GM21515 (cell line): ENCODE results near the gene CLRN3.

ENCODE experiments used
- ATAC-seq: cut with Tn5 transposase; IDR thresholded peaks from one replicate; pipeline ENCODE4 v1.9.1; 2021; ENCODE audit not compliant: unreplicated experiment

CLRN3 gene

DNA sequence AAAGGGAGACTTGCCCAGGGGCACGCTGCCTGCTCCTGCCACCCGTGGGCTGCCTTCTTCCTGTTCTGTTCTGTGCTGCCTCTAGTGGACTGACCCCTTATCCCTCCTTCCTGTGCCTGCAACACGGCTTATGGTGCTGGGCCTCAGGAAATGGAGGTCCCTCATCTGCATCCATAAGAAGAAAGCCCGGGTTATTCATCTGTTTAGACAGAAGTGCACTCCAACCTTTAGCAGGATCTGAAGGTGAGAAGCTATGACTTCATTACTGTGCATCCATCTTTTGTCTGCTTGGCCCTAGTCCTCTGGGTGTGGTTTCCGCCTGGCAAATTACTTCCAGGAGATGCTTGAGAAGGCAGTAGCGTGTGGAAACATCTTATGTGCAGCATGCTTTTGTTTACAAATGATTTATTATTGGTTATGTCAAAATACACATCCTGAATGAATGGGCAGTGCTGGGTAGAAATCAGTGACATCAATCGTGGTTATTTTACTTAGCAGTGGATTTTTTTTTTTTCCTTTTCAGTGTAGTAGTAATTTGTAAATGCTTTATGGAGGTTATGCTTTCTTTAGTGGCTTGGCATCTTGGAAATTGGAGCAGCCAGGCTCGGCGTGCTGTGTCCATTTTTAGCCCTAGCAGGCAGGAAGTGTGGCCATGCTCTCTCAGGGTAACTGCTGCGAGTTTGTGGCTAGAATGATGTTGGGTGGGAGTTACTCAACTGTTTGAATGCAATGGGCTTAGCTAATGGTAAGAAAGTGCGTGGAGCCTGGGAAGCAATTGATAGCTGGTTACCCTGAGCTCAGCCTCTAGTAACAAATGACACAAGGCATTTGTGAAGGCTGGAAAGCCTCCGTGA lies 26.9 kb upstream of the CLRN3 start:
- ATAC-seq, result no peak

DNA sequence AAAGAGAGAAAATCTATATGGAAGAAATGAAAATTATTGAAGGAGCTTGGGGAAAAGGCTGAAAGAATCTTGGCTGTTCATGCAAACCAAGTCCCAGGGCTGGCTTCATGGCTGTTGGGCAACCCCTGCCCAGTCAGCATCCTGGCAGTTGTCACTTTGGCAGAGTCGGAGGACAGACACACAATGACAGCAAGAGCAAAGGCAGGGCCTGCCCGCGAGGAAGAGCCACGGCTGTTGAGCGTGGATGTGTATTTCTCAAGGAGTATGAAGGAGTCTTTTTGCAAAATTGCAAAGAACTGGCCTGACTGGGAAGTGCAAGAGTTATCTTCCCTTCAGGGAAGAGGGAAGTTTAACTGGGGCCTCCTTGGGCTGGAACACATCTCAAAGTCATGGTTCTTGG lies 25.8 kb upstream of the CLRN3 start:
- ATAC-seq, result no peak

GRCh38 chr10:127916826-127917225 lies 24.1 kb upstream of the CLRN3 start:
- ATAC-seq, result no peak

DNA sequence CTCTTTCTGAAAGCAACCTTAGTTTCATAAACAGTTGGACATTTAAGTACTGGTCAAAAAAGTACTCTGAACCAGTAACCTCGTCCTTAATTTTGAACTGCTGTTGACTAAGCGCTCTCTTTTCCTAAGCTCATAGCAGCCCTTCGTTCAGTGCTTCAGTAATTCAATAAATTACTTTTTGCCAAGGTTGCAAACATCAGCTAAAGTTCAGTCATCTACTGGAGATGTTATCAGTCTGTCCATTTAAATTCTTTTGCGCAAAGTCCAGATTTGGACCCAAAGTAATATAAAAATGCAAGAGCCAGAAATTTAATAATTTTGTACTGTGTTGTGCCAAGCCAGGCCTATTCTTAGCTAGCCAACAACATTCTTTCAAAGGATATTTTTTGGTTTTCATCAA lies 22.6 kb upstream of the CLRN3 start:
- no peak for ATAC-seq

DNA sequence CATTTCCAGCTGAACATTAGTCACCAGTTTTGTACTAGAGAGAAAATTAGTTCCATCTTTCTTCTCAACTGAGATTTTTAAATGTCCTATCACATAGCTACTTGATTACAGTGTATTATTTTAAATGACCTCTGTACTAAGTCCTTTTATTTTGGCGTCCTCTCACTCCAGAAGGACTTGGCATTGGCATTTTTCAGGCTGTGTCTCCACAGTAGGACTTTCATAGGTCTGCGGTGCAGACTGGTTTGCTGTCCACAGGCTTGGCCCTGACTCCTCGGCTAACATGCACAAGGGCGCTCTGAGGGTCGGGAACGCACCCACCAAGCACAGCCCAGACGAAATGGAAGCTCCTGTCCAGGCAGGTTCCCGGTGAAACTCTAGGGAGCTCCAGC lies 20.6 kb upstream of the CLRN3 start:
- ATAC-seq, result no peak

DNA sequence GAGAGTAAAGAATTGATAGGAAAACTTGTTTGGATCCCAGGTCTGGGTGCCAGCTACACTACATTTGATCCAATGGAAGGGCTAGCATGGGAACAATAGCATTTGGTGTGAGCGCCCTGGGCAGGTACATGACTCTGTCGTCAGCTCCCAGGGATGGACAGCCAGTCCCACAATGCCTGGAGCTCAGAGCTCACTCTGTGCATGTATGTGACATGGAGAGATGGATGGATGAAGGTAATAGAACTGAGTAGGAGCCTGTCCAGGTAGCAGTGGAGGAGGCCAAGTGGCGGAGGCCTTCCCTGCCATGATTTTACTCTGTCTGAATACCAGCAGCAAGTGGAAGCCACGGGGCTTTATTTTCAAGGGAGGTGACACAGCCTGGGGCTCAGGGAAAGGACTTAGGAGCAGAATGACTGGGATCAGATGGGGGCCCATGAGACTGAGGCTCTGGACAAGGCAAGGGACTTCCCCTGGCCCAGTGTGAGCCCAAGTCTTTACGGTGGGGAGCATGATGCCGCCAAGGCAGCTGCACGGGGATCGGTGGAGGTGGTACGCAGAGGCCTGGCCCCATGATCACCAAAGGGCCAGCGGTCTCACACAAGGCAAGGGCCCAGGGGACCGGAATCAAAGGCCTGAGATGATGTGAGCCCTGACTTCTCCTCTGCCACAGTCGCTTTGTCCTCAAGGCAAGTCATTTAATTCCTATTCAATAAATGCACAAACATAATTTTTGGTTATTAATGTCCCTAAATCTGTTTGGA lies 20.0 kb upstream of the CLRN3 start:
- ATAC-seq, result no peak

GRCh38 chr10:127911867-127912257 lies 19.1 kb upstream of the CLRN3 start:
- ATAC-seq, result no peak

GRCh38 chr10:127911218-127911866 lies 18.6 kb upstream of the CLRN3 start:
- ATAC-seq, result no peak

GRCh38 chr10:127910464-127910770 lies 17.7 kb upstream of the CLRN3 start:
- no peak for ATAC-seq

DNA sequence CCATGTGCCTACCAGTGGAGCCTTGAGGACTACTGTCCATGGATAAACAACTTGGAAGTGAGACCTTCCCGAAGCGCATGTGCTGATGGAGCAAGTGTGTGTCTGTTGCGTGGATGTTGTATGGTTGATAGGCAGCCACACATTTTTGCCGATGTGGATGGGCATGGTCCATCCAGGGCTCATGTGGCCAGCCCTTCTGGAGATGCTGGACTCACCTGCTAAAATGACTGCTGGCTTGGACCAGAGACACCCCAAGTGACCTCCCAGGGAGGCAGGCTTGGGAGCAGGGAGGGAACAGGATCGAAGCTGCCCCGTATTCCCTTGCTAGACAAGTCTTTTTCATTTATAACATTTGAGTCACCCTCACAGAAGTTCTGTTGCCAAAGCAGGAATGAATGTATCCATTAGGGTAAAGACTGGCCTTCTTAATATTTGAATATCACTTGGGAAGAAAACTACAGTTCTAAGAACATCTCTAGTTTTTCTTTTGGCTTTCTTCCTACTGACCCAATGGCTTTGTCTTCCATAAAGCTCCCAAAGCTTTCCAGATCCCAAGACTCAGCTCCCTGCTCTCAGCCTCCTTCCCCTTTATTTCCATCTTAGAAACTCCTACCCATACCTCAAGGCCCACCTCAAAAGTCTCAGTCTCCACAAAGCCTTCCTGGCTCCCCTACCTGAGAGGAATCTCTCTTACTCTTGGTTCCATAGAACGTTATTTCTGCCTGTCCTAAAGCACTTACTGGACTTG lies 17.1 kb upstream of the CLRN3 start:
- no peak for ATAC-seq

DNA sequence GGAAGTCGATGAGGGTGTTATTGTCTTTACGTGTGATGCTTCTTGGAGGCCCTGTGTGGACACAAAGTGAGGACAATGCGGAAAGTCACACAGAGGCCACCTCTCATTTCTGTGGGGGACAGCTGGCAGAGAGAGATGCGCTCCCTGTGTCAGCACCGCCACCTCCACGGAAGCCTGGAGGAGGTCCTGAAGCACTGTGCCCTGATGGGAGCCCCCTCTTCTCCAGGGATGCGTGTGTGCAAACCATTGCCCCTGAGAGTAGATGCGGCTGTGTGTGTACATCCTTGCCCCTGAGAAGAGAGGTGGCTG lies 16.2 kb upstream of the CLRN3 start:
- ATAC-seq, result no peak

DNA sequence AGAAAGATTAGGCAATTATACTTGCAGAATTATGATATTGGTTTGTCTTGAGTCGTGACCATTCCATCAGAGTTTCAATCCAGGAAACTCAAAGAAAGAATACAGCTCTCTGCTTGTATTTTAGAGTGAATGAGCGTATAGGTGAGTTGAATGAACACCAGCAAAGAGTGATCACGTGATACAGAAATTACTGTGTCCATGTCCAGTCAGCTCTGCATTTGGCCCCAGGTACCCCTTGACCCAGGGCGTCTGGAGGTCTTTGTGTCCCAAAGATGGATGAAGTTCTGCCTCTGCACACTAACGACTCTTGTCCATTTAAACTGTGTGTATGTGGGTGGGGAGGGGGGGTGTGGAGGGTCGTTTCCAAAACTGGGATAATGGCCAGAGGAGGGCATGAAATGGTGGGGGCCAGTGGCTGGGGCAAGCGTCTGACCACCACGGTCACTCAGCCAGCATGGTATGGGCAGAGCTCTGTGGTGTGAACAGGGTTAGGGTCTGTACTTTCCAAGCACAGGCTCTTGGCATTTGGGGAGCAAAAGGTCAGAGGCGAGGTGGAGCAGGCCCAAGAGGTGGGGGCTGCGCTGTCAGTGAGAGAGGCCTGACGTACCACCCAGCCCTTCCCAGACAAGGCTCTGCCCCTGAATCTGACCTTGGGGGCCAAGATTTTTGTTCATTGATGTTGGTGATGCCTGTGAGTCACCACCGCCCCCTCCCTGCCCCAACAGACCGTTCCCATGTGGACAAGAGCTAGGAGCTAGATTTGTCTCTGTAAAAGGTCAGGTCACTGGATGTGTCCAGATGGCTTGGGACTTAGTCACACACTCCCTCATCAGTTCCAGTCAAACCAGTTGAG lies 15.6 kb upstream of the CLRN3 start:
- no peak for ATAC-seq

DNA sequence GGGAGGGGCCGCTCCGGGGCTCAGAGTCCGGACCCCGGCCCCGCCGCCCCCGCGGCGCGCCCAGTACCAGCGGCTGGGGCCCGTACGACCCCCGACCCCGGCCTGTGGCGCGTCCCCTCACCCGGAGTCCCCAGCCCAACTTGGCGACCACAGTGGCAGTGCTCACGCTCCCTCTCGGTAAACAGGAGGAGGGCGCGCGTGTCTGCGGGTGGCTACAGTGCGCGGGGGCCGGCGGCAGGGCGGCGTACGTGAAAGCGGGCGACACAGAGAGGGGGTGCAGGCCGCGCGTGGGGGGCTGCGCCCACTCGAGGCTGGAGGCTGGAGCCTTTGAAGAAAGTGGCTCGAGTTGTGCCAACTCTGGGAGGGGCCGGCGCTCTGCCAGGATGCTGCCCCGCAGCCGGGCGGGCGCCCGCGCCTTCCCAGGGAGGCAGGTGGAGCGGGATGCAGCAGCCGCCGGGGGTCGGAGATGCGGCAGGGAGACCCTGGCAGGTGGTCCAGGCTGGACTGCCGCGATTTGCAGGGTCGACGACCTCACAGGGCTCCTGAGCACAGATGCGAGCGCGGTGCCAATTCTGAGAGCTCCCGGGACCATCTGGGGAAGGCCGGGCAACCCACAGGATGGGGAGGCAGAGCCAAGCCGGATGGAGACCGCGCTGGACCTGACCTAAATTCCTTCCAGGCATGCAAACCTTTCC lies 14.8 kb upstream of the CLRN3 start:
- no peak for ATAC-seq

GRCh38 chr10:127906548-127907377 lies 14.0 kb upstream of the CLRN3 start, which contains the start of gene PTPRE:
Gene PTPRE (plus strand): TSS chr10:127907103. CDS start chr10:128040882, 133,779 bp downstream.
- peak; percentile 83 for ATAC-seq

DNA sequence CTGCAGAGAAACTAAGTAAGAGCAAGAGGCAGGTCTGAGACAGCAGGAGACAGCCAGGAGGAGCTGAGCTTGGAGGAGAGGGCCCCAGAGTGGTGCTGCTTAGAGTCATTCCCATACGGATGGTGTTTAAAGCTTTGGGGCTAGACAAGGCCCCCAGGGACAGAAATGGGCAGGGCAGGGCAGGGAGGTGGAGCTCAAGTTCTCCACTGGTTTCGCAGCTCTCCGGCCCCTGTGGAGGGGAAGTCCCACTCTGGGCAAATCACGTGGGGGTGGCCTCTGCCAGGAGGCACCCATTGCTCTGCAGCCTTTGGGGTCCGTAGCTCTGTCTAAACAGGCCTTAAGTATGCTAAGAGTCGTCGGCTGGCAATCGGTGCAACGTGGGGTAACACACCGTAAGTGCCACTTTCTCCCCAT lies 13.1 kb upstream of the CLRN3 start:
- ATAC-seq, result no peak

GRCh38 chr10:127905001-127905847 lies 12.5 kb upstream of the CLRN3 start:
- ATAC-seq, result no peak

DNA sequence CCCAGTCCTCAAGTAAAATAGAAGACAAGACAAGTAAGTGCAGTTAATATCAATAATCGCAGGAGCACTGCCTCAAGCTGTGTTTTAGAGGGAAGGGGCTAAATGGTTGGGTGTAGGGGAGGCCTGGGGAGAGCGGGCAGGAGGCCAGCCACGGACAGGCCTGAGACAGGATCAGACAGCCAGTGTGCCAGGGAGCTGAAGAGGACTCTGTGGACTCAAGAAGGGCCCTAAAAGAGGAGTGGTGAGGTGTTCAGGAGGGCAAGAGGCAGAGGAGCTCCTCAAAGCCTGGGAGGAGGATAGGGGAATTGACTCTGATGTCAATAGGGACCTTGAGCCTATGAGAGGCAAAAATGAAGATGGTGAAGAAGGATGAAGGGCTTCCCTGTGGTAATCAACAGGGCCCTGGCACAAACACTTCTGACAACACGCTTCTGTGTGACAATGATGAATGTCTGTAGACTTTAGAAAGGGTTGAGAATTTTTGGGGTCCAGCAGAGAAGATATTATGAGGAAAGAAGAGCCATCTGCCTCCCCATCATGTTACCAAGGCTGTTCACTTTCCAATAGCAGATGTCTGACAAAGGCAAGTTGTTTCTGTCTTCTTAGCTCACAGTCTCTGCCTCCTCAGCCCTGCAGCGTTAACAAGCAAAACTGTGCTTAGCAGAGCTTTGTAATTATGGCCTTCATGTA lies 11.7 kb upstream of the CLRN3 start:
- no peak for ATAC-seq

DNA sequence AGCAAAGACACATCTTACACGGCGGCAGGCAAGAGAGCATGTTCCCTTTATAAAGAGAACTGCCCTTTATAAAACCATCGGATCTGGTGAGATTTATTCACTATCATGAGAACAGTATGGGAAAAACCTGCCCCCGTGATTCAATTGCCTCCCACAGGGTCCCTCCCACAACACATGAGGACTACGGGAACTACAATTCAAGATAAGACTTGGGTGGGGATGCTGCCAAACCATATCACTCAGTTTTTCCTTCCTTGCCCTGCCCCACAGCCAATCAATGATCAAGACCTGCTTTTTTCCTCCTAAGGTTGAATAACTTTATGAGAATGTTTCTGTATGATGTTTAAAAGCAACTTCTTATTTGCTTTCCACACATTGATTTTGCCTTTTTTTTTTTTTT lies 11.0 kb upstream of the CLRN3 start:
- ATAC-seq, result no peak
